ENCODE results near the gene NAXD.

DNA sequence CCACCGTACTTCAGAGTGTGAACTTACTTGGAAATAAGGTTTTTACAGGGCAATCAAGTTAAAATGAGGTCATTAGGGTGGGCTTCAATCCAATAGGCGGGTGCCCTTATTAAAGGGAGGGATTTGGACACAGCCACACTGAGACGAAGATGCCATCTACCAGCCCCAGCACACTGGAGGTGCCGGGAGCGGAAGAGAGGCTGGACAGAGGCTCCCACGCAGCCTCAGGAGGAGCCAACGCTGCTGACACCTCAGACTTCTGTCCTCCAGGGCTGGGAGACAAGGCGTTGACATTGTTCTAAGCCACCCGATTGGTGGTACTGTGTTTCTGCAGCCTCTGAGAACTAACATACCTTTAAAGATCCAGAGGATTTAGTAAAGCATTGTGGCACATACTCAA is 41.2 kb upstream of the NAXD start:
- no peak for TF ChIP-seq POLR2A (IDR thresholded peaks at IDR 0.05)
- TF ChIP-seq, protein P1, sequence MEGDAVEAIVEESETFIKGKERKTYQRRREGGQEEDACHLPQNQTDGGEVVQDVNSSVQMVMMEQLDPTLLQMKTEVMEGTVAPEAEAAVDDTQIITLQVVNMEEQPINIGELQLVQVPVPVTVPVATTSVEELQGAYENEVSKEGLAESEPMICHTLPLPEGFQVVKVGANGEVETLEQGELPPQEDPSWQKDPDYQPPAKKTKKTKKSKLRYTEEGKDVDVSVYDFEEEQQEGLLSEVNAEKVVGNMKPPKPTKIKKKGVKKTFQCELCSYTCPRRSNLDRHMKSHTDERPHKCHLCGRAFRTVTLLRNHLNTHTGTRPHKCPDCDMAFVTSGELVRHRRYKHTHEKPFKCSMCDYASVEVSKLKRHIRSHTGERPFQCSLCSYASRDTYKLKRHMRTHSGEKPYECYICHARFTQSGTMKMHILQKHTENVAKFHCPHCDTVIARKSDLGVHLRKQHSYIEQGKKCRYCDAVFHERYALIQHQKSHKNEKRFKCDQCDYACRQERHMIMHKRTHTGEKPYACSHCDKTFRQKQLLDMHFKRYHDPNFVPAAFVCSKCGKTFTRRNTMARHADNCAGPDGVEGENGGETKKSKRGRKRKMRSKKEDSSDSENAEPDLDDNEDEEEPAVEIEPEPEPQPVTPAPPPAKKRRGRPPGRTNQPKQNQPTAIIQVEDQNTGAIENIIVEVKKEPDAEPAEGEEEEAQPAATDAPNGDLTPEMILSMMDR (IDR thresholded peaks at IDR 0.05), result no peak
